Suprapubic skin (tissue), 4 donors: ENCODE data around the gene TAF11L5. TPM values are rescaled to one million over a fixed set of nuclear protein-coding genes. Genes with fewer than 3 reads are reported as not detected.

Experiments used
- total RNA-seq, 4 donors: library from RNA; depleted of rRNA; stranded (reverse); fragments of >200 nt; gene quantifications; one replicate each; pipeline ENCODE4 v1.1.0, GENCODE V29; 2016

TAF11L5 gene
- total RNA-seq, 4 donors from 2014 or later, result not detected

Other genes with a start within 250 kb of the TAF11L5 start
- gene TAF11L2, start 27.0 kb upstream of the TAF11L5 start, total RNA-seq, result not detected
- not detected for gene TAF11L3, start 6.9 kb upstream of the TAF11L5 start, total RNA-seq
- gene TAF11L4, start 3.4 kb upstream of the TAF11L5 start, total RNA-seq, result not detected
- not detected for gene TAF11L6, start 3.4 kb downstream of the TAF11L5 start, total RNA-seq
- not detected for gene TAF11L7, start 60.5 kb downstream of the TAF11L5 start, total RNA-seq
- not detected for gene TAF11L8, start 65.7 kb downstream of the TAF11L5 start, total RNA-seq
- gene TAF11L9, start 69.2 kb downstream of the TAF11L5 start, total RNA-seq, result not detected
- gene TAF11L10, start 72.6 kb downstream of the TAF11L5 start, total RNA-seq, result not detected
- not detected for gene TAF11L11, start 78.9 kb downstream of the TAF11L5 start, total RNA-seq
- gene TAF11L12, start 85.2 kb downstream of the TAF11L5 start, total RNA-seq, result not detected
- not detected for gene TAF11L13, start 106.9 kb downstream of the TAF11L5 start, total RNA-seq
- gene TAF11L14, start 109.2 kb downstream of the TAF11L5 start, total RNA-seq, result not detected